AG09309 (cell line): ENCODE data around the gene SLC25A40.
A peak's percentile ranks its signal among the peaks of the same experiment; 100 is the strongest.

ENCODE experiments used
- DNase-seq: peaks from one replicate; pipeline ENCODE4 v3.0.0-alpha.2; 2010; ENCODE audit warnings: low read depth
- H3K4me3 ChIP-seq: 2 replicates; pipeline ENCODE4 v1.5.1; 2011; ENCODE audit warnings: mild to moderate bottlenecking, low read depth, low read length, moderate library complexity; ENCODE audit not compliant: control insufficient read depth
- TF ChIP-seq, protein P1 (sequence below): IDR thresholded peaks from 2 replicates; pipeline ENCODE4 v1.5.1; 2011; ENCODE audit warnings: mild to moderate bottlenecking, low read depth, low read length, inconsistent platforms; ENCODE audit not compliant: insufficient read depth, control insufficient read depth; ENCODE audit errors: missing control alignments

Gene SLC25A40

DNA sequence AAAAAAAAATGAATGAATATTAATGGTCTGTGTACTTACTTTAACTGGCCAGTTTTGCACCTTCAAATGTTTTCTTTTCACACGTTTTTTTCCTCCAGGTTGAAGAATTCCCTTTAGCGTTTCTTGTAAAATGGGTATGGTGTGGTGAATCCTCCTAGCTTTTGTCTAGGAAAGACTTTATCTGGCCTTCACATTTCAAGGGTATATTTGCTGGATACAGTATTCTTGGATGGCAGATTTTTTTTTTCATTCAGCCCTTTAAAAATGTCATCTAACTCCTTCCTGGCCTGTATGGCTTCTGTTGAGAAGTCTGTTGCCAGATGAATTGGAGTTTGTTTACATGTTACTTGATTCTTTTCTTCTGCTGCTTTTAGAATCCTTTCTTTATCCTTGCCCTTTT lies 10.1 kb downstream of the SLC25A40 start:
- DNase-seq: no peak
- no peak overlapping the region for H3K4me3 ChIP-seq
- TF ChIP-seq, protein P1, sequence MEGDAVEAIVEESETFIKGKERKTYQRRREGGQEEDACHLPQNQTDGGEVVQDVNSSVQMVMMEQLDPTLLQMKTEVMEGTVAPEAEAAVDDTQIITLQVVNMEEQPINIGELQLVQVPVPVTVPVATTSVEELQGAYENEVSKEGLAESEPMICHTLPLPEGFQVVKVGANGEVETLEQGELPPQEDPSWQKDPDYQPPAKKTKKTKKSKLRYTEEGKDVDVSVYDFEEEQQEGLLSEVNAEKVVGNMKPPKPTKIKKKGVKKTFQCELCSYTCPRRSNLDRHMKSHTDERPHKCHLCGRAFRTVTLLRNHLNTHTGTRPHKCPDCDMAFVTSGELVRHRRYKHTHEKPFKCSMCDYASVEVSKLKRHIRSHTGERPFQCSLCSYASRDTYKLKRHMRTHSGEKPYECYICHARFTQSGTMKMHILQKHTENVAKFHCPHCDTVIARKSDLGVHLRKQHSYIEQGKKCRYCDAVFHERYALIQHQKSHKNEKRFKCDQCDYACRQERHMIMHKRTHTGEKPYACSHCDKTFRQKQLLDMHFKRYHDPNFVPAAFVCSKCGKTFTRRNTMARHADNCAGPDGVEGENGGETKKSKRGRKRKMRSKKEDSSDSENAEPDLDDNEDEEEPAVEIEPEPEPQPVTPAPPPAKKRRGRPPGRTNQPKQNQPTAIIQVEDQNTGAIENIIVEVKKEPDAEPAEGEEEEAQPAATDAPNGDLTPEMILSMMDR: no peak

GRCh38 chr7:87858417-87859100 lies 17.6 kb downstream of the SLC25A40 start:
- H3K4me3 ChIP-seq: no peak overlapping the region
- TF ChIP-seq, protein P1: no peak
- DNase-seq: no peak

GRCh38 chr7:87853237-87853864 lies 22.8 kb downstream of the SLC25A40 start:
- DNase-seq: peak; percentile 7
- H3K4me3 ChIP-seq: no peak overlapping the region
- TF ChIP-seq, protein P1: no peak

- H3K4me3 ChIP-seq: no peak overlapping the region
- TF ChIP-seq, protein P1: no peak
- DNase-seq: no peak
These were observed 23.9 kb downstream of the SLC25A40 start for GRCh38 chr7:87852306-87852705.

DNA sequence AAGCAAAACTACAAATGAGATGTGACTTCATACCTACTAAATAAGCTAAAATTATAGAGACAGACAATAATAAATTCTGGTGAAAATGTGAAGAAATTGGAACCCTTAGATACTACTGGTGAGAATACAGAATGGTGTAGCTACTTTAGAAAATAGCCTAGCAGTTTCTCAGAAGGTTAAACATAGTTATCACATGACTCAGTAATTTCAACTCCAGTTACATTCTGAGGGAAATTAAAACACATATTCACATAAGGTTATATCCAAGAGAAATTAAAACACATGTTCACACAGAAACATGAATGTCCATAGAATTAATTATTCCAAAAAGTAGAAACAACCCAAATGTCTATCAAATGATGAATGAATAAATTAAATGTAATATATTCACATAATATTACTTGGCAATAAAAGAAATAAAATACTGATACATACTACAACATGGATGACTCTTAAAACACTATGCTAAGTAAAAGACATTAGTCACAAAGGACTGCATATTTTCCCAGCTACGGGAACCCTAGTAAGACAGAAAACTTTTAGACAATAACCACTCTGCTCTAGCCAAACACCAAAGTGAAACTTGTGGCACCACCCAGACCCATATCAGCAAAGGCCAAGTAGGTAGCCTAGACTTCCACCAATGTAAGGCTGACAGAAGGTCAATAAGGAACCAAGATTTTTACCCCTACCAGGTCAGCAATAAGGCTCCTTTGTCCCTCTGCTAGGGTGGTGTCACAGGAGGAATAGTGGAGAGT lies 25.1 kb downstream of the SLC25A40 start:
- DNase-seq: no peak
- TF ChIP-seq, protein P1: no peak
- H3K4me3 ChIP-seq: no peak overlapping the region

- TF ChIP-seq, protein P1: no peak
- DNase-seq: no peak
- no peak overlapping the region for H3K4me3 ChIP-seq
These were observed 38.6 kb downstream of the SLC25A40 start for GRCh38 chr7:87837597-87837996.
